HEK293 (cell line): ENCODE results near the gene TCEAL4.

Source experiments
- HOXA7 ChIP-seq: sonication (generic); formaldehyde crosslinking; IDR thresholded peaks from 2 replicates; pipeline ENCODE4 v1.8.1; 2022; ENCODE audit warnings: missing genetic modification reagents, borderline replicate concordance
- ZNF274 ChIP-seq, 2 experiments: fragments of 200-500 bp in 1 of 2; fragments of 450-650 bp in 1 of 2; sonication (Bioruptor generic) in 1 of 2; formaldehyde crosslinking in 1 of 2; IDR thresholded peaks; 2 replicates each; pipeline versions ENCODE4 v1.5.1 to v1.6.1; 2014 to 2016; ENCODE audit warnings: borderline replicate concordance in 1 of 2, inconsistent platforms in 1 of 2, low read length in 1 of 2, missing biosample characterization in 1 of 2, missing genetic modification characterization in 1 of 2
- TF ChIP-seq, protein P1 (sequence below): fragments of 450-650 bp; formaldehyde crosslinking; IDR thresholded peaks from 2 replicates; pipeline ENCODE4 v1.5.1; 2016; ENCODE audit warnings: missing biosample characterization, missing genetic modification characterization

DNA sequence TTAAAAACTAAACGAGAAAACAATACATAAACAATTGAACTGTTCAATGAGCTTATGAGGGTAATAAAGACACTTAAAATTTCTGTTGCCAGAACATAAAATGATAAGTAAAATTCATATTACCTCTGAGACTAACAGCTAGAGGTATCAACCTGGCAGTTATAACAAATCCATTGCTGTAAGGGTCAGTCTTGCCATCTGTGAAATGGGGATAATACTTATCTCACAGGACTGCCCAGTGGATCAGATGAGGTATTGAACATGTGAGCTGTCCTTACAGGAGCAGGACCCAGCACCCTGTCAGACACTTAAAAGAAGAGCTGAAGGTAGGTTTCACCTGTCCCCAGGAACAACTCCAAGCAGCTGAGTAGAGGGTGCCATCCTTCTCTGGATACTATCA lies 25.0 kb downstream of the TCEAL4 start:
- TF ChIP-seq ZNF274 (IDR thresholded peaks at IDR 0.05; ENCODE audit: low read length): no peak
- TF ChIP-seq ZNF274 (tag by site-specific recombination; IDR thresholded peaks at IDR 0.05; ENCODE audit: borderline replicate concordance): no peak
- TF ChIP-seq, protein P1, sequence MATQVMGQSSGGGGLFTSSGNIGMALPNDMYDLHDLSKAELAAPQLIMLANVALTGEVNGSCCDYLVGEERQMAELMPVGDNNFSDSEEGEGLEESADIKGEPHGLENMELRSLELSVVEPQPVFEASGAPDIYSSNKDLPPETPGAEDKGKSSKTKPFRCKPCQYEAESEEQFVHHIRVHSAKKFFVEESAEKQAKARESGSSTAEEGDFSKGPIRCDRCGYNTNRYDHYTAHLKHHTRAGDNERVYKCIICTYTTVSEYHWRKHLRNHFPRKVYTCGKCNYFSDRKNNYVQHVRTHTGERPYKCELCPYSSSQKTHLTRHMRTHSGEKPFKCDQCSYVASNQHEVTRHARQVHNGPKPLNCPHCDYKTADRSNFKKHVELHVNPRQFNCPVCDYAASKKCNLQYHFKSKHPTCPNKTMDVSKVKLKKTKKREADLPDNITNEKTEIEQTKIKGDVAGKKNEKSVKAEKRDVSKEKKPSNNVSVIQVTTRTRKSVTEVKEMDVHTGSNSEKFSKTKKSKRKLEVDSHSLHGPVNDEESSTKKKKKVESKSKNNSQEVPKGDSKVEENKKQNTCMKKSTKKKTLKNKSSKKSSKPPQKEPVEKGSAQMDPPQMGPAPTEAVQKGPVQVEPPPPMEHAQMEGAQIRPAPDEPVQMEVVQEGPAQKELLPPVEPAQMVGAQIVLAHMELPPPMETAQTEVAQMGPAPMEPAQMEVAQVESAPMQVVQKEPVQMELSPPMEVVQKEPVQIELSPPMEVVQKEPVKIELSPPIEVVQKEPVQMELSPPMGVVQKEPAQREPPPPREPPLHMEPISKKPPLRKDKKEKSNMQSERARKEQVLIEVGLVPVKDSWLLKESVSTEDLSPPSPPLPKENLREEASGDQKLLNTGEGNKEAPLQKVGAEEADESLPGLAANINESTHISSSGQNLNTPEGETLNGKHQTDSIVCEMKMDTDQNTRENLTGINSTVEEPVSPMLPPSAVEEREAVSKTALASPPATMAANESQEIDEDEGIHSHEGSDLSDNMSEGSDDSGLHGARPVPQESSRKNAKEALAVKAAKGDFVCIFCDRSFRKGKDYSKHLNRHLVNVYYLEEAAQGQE (tag by site-specific recombination): no peak
- no peak for TF ChIP-seq HOXA7 (CRISPR knock-in tag)
